Keratinocyte (primary cell): ENCODE data around the gene POU6F2.

Source experiments
- EZH2 ChIP-seq: IDR thresholded peaks from one replicate; pipeline ENCODE4 v1.6.1; 2012; ENCODE audit warnings: inconsistent platforms, mild to moderate bottlenecking, low read length, moderate library complexity
- TF ChIP-seq, protein P1 (sequence below), 3 experiments: IDR thresholded peaks in 1 of 3; conservative IDR thresholded peaks in 1 of 3; optimal IDR thresholded peaks in 1 of 3; 2 replicates in 2 of 3; 3 replicates in 1 of 3; pipeline versions ENCODE3 to v1.5.1; 2011; ENCODE audit warnings: low read length in 3 of 3, mild to moderate bottlenecking in 3 of 3, moderate library complexity in 2 of 3, control low read depth in 1 of 3, inconsistent platforms in 1 of 3; ENCODE audit not compliant: insufficient read depth in 2 of 3; ENCODE audit errors: extremely low read depth in 1 of 3

DNA sequence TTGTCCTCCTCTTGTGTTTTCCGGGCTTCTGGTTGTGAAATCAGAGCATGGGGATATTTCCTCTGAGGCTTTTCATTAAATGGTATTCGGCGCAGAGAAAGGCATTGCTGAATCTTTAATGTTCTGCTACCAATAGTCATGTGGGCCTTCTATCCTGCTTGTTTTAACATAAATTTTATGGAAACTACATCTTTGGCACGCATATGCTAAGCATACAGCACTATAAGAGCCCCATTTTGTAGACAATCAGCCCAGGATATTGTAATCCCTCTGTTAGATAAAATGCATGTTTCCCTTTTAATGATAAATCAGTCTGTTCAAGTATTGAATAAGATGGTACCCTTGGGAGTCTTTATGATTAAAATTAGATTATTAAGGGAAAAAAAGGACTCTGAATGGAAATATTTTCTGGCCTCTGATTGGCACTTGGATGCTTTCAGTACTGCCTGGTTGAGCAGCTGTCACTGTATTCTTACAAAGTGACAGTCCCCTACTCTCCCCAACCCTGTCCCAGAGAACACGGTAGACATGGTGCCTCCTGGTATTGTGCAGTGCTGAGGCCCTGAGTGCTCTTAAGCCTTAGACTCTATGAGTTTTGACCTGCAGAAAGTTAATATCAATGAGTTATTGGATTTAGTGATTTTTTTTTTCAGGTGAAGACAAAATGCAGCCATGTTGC, 256.3 kb downstream of the POU6F2 start:
- TF ChIP-seq, protein P1, sequence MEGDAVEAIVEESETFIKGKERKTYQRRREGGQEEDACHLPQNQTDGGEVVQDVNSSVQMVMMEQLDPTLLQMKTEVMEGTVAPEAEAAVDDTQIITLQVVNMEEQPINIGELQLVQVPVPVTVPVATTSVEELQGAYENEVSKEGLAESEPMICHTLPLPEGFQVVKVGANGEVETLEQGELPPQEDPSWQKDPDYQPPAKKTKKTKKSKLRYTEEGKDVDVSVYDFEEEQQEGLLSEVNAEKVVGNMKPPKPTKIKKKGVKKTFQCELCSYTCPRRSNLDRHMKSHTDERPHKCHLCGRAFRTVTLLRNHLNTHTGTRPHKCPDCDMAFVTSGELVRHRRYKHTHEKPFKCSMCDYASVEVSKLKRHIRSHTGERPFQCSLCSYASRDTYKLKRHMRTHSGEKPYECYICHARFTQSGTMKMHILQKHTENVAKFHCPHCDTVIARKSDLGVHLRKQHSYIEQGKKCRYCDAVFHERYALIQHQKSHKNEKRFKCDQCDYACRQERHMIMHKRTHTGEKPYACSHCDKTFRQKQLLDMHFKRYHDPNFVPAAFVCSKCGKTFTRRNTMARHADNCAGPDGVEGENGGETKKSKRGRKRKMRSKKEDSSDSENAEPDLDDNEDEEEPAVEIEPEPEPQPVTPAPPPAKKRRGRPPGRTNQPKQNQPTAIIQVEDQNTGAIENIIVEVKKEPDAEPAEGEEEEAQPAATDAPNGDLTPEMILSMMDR (optimal IDR thresholded peaks at IDR 0.05 in 1 of 3, IDR thresholded peaks at IDR 0.05 in 1 of 3, conservative IDR thresholded peaks at IDR 0.05 in 1 of 3; ENCODE audit: extremely low read depth in 1 of 3, insufficient read depth in 2 of 3, low read length in 3 of 3): no peak
- no peak for TF ChIP-seq EZH2
